Nephron (organoid): Measurements from ENCODE around the gene PACSIN2.

Experiments used
- H3K27ac Mint-ChIP-seq, 3 experiments: 2 replicates each; pipeline ENCODE4 v1.8.0; 2020; ENCODE audit warnings: mixed read lengths in 3 of 3, mild to moderate bottlenecking in 2 of 3, moderate library complexity in 1 of 3
- H3K27me3 Mint-ChIP-seq: 2 replicates; pipeline ENCODE4 v1.8.0; 2021; ENCODE audit warnings: low read depth, mild to moderate bottlenecking, moderate library complexity, mixed read lengths
- H3K36me3 Mint-ChIP-seq: 2 replicates; pipeline ENCODE4 v1.8.0; 2020; ENCODE audit warnings: low read depth, mixed read lengths
- H3K4me1 Mint-ChIP-seq: 2 replicates; pipeline ENCODE4 v1.8.0; 2020; ENCODE audit warnings: mixed read lengths
- H3K4me3 Mint-ChIP-seq, 3 experiments: 2 replicates each; pipeline ENCODE4 v1.8.0; 2020; ENCODE audit warnings: mild to moderate bottlenecking in 3 of 3, mixed read lengths in 3 of 3, moderate library complexity in 2 of 3
- H3K9me3 Mint-ChIP-seq: 2 replicates; pipeline ENCODE4 v1.8.0; 2020; ENCODE audit warnings: mixed read lengths
- TF ChIP-seq, protein P1 (sequence below), 3 experiments: fragments of 200-600 bp; sonication (generic); IDR thresholded peaks; one replicate each; pipeline ENCODE4 v1.5.0; 2021; ENCODE audit warnings: antibody characterized with exemption in 3 of 3; ENCODE audit not compliant: unreplicated experiment in 3 of 3

Gene PACSIN2

DNA sequence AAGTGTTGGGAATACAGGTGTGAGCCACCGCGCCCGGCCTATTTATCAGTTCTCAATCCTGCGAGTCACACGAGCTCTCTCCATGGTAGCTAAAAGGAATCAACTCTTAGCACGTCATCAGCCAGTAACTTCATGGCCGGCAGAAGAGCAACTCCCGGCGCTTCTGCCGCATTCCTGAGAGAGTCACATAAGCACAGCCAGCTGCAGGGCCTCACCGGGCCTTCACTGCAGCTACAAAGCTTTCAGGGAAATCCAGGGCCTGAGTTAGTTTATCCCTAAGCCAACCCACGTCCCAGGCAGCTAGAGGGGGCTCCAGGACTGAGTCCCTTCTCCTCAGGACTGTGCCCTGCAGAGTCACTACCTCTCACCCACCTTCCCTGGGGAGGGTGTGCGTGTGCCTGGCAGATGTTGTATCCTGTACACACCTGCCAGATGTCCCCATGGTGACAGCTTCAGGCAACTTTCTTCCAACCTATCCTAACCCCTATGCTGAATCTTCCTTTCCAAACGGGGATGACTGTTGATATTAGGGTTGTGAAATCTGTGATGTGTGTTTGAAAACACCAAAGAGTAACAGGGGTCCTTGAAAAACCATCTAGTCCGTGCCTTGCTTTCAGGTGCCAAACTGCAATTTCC lies 112.0 kb downstream of the PACSIN2 start:
- no peaks in the 10 kb centered on the region for H3K27me3 Mint-ChIP-seq
- H3K27ac Mint-ChIP-seq = peak overlapping the region; percentile 17 to 35 (median 35)
- H3K36me3 Mint-ChIP-seq = no peaks in the 10 kb centered on the region
- H3K4me1 Mint-ChIP-seq = peaks cover 72% of the 10 kb centered on the region
- TF ChIP-seq, protein P1, sequence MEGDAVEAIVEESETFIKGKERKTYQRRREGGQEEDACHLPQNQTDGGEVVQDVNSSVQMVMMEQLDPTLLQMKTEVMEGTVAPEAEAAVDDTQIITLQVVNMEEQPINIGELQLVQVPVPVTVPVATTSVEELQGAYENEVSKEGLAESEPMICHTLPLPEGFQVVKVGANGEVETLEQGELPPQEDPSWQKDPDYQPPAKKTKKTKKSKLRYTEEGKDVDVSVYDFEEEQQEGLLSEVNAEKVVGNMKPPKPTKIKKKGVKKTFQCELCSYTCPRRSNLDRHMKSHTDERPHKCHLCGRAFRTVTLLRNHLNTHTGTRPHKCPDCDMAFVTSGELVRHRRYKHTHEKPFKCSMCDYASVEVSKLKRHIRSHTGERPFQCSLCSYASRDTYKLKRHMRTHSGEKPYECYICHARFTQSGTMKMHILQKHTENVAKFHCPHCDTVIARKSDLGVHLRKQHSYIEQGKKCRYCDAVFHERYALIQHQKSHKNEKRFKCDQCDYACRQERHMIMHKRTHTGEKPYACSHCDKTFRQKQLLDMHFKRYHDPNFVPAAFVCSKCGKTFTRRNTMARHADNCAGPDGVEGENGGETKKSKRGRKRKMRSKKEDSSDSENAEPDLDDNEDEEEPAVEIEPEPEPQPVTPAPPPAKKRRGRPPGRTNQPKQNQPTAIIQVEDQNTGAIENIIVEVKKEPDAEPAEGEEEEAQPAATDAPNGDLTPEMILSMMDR (IDR thresholded peaks at IDR 0.05; ENCODE audit: unreplicated experiment in 3 of 3) = peak in 1 of 3 experiments; percentile 13
- no peak overlapping the region for H3K4me3 Mint-ChIP-seq
- H3K9me3 Mint-ChIP-seq = no peaks in the 10 kb centered on the region

DNA sequence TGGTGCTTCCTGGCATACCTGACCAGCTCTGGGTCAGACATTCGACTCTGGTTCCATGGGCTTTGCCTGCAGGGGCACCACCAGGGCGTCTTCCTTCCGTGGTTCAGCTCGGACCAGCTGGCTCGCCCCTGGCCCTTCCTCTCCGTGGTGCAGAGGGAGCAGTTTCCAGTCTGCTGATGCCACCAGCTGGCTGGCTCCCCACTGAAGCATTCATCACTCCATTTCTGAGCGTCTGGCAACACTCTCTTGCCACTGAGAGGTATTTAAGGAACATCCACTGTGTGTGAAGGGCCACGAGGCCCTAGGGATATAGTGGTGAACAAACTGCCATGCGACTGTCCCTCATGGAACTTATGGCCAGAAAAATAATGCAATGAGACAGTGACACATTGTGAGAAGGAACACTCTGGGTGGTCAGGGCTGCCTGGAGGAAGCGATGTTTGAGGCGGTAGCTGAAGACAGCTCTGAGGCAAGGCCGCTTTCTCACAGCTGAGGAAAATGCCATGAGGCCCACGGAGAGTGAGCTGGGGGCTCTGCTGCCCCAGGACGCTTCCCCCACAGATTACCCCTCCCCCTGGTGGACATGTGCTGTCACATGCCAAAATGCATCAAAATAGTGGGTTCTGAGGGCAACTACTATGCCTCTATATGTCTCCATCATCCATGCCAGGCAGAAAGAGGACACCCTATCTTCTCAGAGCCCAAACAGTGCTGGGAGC lies 113.0 kb downstream of the PACSIN2 start:
- Mint-ChIP-seq H3K36me3 (no peaks in the 10 kb centered on the region), H3K4me3 (no peak overlapping the region), H3K27ac (no peak overlapping the region), H3K9me3 (no peaks in the 10 kb centered on the region), H3K4me1 (peaks cover 61% of the 10 kb centered on the region), H3K27me3 (no peaks in the 10 kb centered on the region)
- TF ChIP-seq, protein P1 (IDR thresholded peaks at IDR 0.05; ENCODE audit: unreplicated experiment in 3 of 3) = peak in 1 of 3 experiments; percentile 7

DNA sequence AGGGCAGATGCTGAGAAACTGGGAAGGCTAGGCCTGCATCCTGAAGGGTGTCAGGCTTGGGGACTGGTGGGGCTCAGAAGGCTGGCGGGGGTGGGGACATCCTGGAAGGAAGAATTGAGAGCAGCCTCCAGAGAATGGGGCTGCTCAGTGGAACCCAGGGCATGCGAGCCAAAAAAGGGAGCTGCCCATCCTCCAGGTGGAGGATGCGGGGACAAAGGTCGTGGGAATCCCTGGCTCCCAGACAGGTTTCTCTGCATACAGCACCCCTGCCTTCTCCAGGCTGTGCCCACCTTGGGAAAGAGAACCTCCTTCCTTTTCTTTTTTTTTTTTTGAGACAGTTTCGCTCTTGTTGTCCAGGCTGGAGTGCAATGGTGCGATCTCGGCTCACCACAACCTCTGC lies 117.0 kb downstream of the PACSIN2 start:
- TF ChIP-seq, protein P1 (IDR thresholded peaks at IDR 0.05; ENCODE audit: unreplicated experiment in 3 of 3) = no peak
- no peaks in the 10 kb centered on the region for H3K27me3 Mint-ChIP-seq
- no peaks in the 10 kb centered on the region for H3K9me3 Mint-ChIP-seq
- no peaks in the 10 kb centered on the region for H3K36me3 Mint-ChIP-seq
- H3K4me3 Mint-ChIP-seq = no peak overlapping the region
- H3K27ac Mint-ChIP-seq = no peak overlapping the region
- H3K4me1 Mint-ChIP-seq = peaks cover 39% of the 10 kb centered on the region

DNA sequence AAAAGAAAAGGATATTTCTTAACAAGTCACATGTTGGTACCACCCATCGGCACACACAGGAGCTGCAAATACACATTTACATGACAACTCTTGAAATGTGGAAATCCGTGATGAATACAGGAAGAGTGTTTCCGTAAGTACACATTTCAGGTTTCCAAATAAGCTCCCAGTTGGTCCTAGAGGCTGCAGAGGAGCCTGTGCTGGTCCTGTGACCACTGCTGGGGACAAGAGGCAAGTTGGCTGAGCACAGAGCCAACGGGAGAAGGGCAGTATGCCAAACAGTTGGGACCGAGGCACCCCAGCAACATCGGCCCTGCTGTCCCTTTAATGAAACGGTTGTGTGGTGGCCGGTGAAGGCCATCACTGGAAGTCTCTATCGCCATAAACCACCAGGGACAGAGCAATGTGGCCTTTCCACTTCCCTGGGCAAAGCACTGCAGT lies 119.4 kb downstream of the PACSIN2 start:
- TF ChIP-seq, protein P1 (IDR thresholded peaks at IDR 0.05; ENCODE audit: unreplicated experiment in 3 of 3) = no peak
- H3K4me3 Mint-ChIP-seq = no peak overlapping the region
- H3K27ac Mint-ChIP-seq = no peak overlapping the region
- H3K27me3 Mint-ChIP-seq = no peaks in the 10 kb centered on the region
- H3K4me1 Mint-ChIP-seq = peaks cover 17% of the 10 kb centered on the region
- H3K9me3 Mint-ChIP-seq = no peaks in the 10 kb centered on the region
- peaks cover 6% of the 10 kb centered on the region for H3K36me3 Mint-ChIP-seq

DNA sequence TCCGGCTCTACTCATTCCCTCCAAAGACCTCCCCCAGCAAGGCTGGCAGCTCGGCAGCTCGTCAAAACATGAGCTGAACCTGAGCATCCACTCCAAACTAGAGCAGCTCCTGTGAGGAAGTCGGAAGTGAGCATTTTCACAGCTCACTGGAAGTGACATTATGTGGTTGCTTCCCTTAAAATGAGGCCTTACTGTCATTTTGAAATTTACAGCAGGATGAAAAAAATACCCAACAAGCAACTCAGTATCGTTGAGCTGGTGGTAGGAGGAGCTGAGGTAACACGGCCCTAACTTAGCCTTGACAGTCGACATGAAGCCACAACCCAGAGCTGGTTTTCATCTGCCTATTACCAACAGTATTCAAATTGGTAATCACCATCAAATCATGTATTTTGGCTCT lies 119.9 kb downstream of the PACSIN2 start:
- no peak overlapping the region for H3K4me3 Mint-ChIP-seq
- H3K27me3 Mint-ChIP-seq = no peaks in the 10 kb centered on the region
- H3K9me3 Mint-ChIP-seq = no peaks in the 10 kb centered on the region
- H3K4me1 Mint-ChIP-seq = peaks cover 16% of the 10 kb centered on the region
- TF ChIP-seq, protein P1 (IDR thresholded peaks at IDR 0.05; ENCODE audit: unreplicated experiment in 3 of 3) = no peak
- no peak overlapping the region for H3K27ac Mint-ChIP-seq
- peaks cover 6% of the 10 kb centered on the region for H3K36me3 Mint-ChIP-seq
